ENCODE data around the gene CEP43.

GRCh38 chr6:166999884-167000253 lies 672 bp downstream of the CEP43 start:
- TF ChIP-seq CTCF (conservative IDR thresholded peaks at IDR 0.05; ENCODE audit: low read depth, low read length): no peak
- TF ChIP-seq EZH2 (IDR thresholded peaks at IDR 0.05; ENCODE audit: borderline replicate concordance, low read depth, low read length, poor library complexity, severe bottlenecking): no peak

Measured in A673 (cell line).